HG03045 (cell line): ENCODE results near the gene MRPS30.
"Not testable (repeated sequence)": the region's sequence is repeated elsewhere in the genome, so short reads cannot be mapped to it uniquely, and the experiment has no call there.

Experiments used
- ATAC-seq: cut with Tn5 transposase; IDR thresholded peaks from one replicate; pipeline ENCODE4 v1.9.1; 2021; ENCODE audit warnings: mild to moderate bottlenecking, moderate library complexity; ENCODE audit not compliant: unreplicated experiment

The MRPS30 gene

GRCh38 chr5:44814761-44815160, 6.0 kb downstream of the MRPS30 start:
- no peak for ATAC-seq

DNA sequence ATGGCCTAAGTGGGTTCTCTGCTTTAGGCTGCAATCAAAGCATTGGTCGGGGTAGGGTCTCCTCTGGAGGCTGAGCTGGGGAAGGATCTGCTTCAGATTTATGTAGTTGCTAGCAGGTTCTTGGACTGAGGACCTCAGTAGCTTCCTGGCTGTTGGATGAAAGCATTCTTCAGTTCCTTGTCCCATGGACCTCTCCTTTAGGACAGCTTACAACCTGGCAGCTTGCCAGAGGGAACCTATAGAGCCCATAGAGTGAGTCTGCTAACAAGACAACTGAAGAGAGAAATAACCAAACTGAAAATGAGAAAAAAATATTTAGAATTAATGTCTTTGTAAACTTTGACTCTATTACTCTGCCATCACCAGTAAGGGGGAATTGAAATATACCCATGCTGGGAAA, 12.4 kb downstream of the MRPS30 start:
- no peak for ATAC-seq

- ATAC-seq = not testable (repeated sequence)
Observed at GRCh38 chr5:44824662-44825061, 15.9 kb downstream of the MRPS30 start.

DNA sequence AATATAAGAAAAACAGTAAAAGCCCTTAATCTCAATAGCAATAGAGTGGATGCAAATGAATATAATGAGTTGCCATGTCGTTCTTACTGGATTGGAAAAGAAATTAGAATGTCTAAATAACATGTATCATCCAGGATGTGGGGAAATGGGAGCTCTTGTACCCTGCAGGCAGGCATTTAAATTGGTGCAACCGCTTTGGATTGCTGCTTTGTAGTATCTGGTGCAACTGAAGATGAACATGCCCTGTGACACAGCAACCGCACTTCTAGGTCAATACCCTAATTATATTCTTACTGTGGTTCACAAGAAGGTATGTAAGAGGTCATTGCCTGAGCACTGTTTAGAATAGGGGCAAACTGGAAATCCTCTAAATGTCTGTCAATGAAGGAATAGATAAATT, 18.9 kb downstream of the MRPS30 start:
- ATAC-seq = no peak

- ATAC-seq = no peak
Observed at GRCh38 chr5:44828719-44829118, 20.0 kb downstream of the MRPS30 start.

DNA sequence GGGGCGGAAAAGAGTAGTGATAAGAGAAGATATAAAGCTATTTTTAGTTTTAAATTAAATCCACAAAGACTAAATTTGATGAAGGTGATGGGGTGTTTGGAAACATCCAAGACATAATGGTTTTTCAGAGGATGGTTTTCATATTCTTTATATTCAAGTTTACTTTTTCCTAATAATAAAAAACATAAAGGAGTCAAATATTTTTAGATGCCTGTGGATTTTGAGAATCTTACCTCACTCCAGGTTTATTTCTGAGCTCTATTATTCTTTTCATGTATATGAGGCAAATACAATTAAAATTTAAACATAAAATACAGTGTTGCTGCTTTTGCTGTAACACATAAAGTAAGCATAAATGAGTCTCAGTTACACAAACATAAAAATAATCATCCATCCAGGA, 22.2 kb downstream of the MRPS30 start:
- ATAC-seq = no peak

- no peak for ATAC-seq
Observed at GRCh38 chr5:44833249-44833648, 24.5 kb downstream of the MRPS30 start.

- no peak for ATAC-seq
Observed at GRCh38 chr5:44835693-44836092, 26.9 kb downstream of the MRPS30 start.

DNA sequence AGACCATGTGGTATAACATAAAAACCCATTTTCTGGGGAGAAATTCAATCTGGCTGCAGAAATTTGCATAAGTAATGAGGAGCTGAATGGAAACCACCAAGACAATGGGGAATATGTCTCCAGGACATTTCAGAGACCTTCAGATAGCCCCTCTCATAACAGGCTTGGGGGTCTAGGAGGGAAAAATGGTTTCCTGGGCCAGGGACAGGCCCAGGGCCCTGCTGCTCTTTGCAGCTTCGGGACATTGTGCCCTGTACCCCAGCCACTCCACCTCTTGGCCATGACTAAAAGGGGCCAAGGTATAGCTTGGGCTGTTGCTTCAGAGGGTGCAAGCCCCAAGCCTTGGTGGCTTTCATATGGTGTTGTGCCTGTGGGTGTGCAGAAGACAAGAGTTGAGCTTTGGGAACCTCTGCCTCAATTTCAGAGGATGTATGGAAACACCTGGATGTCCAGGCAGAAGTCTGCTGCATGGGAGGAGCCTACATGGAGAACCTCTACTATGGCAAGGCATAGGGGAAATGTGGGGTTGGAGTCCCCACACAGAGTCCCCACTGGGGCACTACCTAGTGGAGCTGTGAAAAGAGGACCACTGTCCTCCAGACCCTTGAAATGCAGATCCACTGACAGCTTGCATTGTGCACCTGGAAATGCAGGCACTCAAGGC, 30.4 kb downstream of the MRPS30 start:
- ATAC-seq = no peak

DNA sequence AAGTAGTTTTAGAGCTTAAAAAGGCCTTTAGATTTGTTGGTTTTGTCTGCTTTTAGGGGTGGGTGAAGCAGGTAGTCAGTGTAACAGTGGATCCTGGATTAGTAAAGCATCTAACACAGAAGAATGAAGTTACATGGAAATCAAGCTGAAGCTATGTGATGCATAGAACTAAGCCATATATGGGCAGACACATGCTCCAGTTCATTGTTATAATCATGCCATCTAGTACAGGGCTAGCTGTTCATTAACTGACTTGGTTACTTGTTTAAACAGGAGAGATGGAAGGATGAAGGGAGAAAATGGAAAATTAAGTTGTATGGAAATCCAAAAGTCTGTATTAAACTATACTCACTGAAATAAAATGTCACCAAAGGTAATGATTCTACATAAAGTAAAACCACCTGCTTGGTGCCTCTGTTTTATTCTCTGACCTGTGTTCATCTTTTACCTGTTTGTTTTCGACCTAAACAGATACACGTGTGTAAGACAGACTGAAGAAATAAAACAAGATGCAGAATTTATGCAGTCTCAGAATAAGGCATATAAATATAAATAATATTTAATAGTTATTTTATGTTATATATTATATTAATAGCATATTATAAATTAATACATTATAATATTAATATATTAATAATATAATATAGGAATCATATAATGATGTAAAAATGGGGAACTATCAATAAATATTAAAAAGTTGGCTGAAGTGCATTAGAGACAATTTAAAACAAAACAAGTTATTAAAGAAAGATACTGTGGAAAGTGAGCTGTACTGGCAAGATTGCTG, 33.9 kb downstream of the MRPS30 start:
- ATAC-seq = no peak

GRCh38 chr5:44844744-44845143, 36.0 kb downstream of the MRPS30 start:
- no peak for ATAC-seq

GRCh38 chr5:44845777-44846176, 37.0 kb downstream of the MRPS30 start:
- ATAC-seq = no peak

DNA sequence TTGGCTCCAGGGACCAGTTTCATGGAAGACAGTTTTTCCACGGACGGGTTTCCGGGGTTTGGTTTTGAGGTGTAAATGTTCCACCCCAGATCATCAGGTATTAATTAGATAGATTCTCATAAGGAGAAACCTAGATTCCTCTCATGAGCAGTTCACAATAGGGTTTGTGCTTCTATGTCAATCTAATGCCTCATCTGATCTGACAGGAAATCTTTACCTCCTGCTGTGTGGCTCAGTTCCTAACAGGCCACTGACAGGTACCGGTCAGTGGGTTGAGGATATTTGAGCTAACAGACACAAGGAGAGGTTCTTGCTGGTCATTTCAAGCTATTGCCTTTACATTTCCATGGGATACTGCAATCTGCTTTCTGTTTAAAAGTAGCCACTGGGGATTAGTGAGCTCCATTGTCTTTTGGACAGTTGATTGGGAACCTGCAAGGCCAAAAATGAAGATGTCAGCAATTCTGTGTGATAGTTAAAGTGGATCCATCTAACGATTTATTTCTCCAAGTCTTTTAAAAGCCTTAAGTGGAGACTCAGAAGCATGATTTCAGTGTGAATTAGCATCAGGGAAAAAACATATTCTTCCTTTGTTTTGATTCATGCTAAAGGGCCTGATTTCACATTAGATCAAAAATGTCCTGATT, 38.6 kb downstream of the MRPS30 start:
- no peak for ATAC-seq

DNA sequence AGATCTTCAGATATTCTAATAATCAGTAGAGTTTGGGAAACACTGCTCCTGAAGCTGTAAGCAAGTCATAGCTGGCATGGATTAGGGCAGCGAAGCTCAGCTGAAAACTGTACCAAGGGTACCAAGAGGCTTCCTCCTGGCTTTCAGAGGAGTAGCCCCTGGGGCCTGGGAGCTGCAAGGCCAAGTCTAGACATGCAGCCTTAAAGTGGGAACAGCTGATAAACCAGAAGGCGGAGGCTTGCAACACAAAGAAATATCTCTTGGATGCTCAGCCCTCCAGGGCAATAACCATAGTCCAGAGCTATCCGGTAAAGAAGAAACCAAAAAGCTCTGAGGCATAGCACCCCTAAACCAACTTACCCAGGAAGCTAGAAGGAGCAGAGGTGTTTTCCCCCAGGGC, 51.5 kb downstream of the MRPS30 start:
- ATAC-seq = no peak

DNA sequence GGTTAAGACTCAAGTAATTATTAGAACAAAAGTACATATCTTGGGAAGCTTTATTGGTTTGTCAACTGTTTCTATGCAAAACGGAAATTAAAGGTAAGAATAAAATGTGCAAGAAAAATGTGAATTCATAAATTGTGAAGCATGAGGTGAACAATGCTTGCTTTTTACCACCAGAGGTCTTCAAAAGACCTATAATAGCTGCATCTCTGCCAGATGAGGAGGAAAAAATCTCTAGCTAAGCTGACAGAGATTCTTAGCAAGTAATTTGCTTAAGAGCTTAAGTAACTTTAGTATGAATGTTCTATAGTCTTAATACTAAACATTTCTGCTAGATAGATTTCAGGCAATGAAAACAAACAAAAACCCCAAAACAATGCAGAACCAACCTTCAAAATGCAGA, 54.1 kb downstream of the MRPS30 start:
- ATAC-seq = no peak
